CD4-positive, alpha-beta T cell treated with Interferon gamma for 1 hour (primary cell): ENCODE data around the gene SIVA1.
"Not testable (repeated sequence)": the region's sequence is repeated elsewhere in the genome, so short reads cannot be mapped to it uniquely, and the experiment has no call there.

Experiments
- DNase-seq: peaks from one replicate; pipeline ENCODE4 v3.0.0-alpha.2; 2020

SIVA1 gene

DNA sequence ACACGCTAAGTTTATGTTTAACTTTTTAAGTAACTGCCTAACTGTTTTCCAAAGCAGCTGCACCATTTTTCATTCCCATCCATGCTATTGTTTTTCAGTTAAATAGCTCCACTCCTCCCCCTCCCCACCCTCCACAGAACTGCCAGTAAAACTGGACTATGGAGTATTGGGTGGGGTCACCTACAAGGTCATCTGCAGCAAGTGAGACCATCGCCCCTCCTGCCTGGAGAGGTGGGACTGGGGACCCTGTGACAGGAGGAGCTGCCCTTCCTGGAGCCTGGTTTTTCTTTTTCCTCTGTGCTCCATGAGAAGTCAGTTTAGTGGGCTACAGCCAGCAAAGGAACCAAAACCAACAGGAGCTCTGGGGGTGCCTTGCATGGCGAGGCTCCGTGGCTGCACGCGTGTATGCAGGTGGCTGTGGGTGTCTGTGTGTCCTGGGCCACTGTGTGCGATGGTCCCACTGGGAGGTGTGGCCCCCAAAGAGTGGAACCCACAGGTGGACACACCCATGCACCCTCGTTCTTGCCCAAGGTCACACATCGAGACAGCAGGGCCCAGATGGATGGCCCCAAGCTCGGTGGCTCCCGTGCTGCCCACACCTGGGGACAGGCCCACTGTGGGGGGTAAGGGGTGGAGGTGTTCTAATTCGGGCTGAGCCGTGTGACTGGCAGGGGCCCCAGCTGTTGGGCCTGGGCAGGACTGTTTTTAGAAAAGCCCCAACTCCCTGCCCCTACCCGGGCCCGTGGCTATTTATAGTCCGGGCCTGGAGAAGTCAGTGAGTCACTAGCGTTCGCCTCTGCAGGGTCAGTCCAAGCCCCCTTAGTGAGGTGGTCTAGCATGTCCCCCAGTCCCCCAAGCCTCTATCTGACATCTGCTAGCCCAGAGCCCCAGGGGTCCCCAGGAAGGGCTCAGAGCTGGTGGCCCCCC, 31.2 kb upstream of the SIVA1 start:
- no peak for DNase-seq

DNA sequence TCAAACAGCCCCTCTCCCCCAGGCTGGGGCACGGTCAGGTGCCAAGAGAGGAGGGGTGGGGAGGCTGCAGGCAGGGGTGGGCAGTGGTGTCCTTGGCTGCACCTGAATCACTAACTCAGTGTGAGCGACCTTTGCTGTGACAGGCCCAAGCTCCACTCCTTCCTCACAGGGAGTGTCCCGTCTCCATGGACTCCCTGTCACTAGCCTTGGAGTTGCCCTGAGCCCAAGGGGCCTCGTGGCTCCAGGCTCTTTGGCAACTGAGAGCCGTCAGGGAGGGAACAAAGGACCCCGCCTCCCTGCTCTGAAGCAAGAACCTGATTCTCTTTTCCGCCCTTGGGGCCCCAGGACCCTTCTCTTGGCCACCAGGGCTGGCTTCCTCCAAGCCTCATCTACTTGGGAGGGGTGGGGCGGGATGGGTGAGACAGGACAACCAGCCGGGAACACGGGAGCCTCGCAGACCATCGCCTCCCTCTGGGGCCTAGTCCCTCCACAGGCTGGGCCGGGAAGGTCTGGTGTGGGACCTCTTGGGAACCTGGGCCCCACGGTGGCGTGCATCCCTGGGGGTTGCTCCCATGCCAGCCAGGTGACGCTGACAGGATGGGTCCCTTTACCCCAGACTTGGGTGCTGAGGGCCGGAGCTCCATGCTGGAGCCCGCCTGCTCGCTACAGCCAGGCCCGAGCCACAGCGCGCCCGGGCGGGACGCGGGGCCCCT, 29.9 kb upstream of the SIVA1 start:
- DNase-seq, result no peak

DNA sequence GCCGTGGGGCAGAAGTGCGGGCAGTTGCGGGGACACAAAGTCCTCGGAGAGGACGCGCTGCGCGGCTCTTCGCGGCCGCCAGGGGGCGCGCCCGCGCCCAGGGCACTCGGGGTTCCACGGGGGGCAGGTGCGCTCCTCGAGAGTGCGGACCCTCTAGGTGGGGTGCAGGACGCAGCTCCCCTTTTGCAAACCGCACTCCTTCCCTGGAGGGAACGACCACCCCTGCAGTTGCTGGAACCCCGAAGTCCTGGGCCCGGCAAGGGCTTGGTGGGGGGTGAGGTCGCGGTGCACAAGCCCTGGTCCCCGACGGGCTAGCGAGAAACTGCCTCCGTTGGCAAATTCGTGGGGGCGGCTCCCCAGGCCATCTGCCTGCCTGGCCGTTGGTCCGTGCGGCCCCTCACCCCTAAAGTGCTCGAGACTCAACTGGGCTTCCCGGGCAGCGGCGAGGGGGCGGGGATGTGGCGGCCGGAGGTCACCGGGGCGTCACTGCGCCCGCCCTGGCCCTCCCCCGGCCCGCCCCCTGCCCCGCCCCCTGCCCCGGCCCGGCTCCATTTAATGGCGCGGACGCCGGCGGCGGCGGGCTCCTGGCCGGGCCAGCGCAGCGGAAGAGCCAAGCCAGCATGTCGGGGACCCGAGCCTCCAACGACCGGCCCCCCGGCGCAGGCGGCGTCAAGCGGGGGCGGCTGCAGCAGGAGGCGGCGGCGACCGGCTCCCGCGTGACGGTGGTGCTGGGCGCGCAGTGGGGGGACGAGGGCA, 29.1 kb upstream of the SIVA1 start, which contains the start of gene ADSS1:
Gene ADSS1 (plus strand): TSS at position 579 of the 756 bp plus-strand sequence. CDS start 42 bp downstream, at position 621.
- DNase-seq, result peak; percentile 52

DNA sequence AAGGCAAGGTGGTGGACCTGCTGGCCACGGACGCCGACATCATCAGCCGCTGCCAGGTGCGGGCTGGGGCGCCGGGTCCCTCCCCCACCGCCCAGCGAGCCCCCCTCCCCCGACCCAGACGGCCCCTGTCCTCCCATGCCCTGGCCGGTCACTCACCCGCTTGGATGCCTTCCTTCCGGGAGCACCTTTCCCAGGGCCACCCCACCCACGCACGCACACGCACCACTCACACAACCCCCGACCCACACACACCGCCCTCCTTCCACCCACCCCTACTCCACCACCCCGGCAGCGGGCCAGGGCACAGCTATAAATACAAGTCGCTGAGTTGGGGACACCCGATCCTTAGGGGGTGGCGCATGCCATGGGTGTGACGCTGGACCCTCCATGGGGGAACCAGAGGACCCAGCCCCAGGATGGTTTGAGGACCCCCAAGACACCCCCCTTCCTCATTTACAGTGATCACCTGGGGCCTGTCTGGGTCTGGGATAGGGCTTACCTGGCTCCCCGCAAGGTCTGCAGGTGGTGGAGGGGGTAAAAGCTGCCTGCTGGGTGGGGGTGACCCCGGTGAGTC, 28.5 kb upstream of the SIVA1 start:
- DNase-seq, result no peak

DNA sequence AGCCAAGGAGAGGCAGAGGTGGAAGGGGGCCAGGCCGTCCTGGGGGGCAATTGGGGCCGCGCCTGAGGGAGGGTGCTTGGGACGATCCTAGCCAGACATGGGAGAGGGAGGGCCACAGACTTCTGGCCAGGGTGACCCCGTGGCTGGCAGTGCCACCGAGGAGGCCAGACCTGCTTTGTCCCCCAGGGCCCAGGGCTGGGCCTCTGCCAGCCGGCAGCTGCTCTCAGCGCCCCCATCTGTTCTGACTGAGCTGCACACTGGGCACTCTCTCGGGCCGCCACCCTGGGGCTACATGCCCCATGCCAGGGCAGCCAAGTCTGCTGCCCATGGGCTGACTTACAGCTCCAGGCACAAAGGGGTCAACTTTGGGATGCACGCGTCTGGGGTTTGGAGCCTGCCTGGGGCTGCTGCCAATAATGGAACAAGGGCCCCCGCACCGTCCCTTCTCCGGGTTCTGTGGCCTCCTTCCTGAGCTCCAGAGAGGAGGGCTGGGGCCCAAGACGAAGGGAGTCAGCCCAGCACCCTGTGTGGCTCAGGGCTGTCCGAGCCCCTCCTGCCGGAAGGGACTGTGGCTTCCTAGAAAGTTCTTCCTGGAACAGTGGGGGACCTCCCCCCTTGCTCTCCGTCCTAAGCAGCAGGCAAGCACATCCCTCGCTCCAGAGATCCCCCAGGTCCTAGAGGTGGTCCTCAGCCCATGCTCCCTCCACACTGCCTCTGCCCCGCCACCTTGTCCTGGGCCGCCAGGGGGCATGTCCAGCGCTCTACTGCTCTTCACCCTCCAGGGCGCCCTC, 27.8 kb upstream of the SIVA1 start:
- no peak for DNase-seq

DNA sequence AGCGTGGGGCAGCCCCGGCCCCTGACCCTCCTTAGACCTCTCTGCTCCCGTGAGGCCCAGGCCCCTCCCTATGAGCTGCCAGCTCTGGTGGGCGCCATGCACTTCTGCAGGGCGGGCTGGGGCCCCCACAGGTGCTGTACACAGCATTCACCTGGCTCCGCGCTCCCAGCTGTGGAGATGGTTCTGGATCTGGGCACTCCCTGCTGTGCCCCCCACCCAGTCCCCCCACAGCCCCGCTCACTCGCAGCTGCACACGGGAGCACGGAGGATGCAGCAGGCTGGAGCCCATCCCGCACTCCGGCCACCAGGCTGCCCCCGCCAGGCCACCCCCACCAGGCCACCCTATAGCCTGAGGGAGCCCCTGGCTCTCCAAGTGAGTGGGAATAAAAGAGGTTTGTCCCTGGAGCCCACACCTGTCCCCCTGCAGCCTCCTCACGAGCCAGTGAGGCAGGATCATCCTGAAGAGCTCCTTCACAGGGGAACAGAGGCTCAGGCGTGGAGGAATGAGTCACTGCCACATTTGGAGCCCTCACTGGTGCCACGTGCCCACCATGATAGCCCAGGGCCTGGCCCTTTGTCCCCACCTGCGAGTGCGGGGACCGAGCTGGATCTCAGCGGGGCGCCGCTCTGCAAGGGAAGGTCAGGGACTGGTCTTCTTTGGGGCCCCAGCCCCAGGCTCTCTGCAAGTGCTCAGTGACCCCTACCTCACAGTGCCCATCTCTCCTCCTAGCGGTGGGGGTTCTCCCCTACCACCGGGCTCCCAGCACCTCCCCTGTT, 27.0 kb upstream of the SIVA1 start:
- DNase-seq, result no peak

DNA sequence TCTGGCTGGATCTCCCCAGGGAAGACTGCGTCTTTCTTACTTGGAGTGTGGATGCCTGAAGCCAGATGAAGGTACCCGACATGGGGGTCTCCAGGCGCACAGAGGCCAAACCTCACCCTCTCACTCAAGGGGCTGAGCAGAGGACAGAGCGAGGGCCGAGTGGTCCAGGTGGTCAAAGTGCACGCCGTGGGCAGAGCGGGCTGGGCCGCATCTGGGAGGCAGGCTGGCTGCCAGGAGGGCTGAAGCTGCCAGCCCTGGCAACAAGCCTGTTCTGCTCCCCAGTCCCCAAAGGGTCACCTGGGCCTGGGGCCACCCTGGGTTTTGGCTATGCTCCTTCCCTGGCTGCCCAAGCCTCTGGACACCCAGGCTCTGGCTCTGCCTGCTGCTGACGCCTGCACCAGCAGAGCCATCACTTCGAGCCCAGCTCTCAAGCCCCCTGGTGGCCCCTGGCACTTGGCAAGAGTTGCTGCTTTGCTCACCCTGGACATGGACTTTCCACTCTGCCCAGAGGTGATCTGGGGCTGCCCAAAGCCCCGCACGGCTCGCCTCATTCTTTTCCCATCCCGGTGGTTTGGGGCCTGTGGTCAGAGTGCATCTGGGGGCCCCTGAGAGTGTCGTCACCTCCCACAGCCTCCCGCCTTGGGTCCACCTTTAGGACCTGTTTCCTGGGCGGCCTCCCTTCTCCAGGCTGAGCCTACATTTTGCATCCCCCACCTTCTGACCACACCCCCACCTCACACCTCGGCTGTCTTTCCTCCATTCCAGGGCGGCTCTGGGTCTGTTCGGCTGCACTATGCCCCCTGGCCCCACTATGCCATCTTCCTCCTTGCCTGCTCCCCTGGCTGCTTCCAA, 26.1 kb upstream of the SIVA1 start:
- DNase-seq, result no peak

DNA sequence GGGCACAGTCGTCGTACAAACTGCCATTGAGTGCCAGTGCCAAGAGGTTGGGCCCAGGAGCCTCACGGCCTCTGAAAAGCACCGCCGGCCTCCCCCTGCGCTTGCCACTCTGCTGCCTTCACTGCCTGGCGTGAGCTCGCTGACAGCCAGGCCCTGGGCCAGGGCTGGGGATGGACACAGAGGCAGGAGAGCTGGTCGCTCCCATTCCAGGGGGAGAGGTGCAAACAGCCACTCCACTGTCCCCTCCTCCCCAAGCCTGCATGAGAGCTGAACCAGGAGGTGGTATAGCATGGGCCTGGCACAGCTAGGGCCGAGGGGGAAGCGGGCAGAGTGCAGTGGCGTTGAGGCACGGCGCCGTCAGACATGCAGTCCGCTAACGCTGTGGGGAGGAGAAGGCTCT, 24.3 kb upstream of the SIVA1 start:
- DNase-seq, result no peak

DNA sequence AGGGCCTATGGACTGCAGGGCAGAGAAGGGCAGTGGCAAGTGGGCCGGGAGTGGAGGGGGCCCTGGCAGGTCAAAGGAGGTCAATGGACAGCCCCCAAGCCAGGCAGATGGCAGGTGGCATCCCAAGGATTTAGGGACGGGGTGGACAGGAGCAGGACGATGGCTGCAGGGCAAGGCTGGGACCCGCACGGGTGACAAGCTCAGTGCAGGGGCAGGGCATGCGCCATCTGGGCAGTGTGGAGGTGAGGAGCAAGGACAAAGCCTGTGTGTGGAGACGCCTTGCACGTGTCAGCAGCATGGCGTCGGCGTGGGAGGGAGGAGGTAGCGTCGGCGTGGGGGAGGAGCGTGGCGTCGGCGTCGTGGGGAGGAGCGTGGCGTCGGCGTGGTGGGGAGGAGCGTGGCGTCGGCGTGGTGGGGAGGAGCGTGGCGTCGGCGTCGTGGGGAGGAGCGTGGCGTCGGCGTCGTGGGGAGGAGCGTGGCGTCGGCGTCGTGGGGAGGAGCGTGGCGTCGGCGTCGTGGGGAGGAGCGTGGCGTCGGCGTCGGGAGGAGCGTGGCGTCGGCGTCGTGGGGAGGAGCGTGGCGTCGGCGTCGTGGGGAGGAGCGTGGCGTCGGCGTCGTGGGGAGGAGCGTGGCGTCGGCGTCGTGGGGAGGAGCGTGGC, 23.6 kb upstream of the SIVA1 start:
- DNase-seq, result not testable (repeated sequence)

DNA sequence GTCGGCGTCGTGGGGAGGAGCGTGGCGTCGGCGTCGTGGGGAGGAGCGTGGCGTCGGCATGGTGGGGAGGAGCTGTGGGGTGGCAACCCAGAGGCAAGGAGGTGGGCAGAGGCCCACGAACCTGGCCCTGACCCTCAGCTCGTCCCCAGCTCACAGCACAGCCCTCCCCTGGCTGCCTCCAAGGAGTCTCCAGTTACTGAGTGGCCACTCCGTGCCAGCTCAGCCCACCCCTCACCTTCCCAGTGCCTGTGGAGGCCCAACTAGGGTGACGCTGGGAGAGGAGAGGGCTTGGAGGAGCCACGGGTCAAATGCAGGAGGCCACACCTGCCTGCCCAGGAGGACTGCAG, 23.1 kb upstream of the SIVA1 start:
- DNase-seq, result no peak

DNA sequence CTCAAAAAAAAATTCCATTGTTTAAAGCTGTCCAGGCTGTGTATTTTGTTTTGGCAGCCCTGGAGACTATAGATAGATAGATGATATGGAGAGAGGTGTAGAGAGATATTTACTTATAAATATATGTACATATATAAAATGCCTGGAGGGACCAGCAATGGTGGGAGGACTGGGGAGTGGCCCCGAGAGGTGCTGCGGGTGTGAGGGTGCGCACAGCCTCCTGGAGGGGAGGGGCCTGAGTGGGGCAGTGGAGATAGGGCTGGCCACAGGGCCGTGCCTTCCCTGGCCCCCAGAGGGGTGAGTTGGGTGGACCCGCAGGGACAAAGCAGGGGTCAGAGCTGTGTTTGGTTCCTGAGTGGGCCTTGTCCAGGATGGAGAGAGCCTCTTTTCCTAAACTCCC, 22.5 kb upstream of the SIVA1 start:
- no peak for DNase-seq

DNA sequence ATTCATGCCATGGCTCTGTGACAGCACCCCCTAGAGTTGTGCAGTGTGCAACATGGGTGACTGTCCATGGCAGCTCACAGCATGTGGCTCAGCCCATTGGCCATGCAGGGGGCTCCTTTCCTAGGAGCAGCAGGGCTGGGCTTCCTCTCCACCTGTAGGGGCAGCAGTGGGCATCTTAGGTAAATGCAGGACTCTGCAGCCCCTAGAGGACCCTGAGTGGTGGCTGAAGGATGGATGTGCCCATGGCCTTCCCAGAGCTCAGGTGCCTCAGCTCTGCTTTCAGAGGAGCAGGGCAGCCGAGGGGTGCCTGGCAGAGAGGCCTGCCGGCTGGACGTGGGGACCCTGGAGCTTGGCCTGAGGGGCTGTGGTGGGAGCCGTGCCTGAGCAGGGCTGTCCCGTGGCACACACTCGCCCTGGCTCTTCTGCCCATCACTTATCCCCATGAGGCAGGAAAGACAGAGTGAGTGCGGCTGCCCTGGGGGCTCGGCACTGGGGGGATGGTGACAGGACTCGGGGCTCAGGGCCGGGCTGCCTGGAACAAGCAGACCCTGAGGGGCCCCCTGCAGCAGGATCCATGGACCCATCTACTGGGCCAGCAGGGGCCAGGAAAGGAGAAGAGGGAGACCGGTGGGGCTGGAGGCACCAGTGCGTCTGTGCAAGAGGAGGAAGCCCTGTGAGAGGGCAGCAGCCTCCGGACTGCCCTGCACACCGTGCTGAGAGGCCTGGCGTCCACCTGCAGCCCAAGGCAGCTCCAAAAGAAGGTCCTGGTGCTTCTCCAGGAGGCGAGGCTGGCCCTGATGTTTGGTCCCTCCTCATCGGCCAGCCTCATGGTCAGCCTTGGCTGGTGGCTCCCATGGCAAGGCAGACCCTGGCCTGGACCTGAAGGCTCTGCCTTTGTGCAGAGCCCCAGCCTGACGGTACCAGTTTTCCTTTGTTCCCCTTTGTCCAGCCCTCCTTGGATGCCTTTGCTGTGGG, 21.3 kb upstream of the SIVA1 start:
- DNase-seq, result no peak

DNA sequence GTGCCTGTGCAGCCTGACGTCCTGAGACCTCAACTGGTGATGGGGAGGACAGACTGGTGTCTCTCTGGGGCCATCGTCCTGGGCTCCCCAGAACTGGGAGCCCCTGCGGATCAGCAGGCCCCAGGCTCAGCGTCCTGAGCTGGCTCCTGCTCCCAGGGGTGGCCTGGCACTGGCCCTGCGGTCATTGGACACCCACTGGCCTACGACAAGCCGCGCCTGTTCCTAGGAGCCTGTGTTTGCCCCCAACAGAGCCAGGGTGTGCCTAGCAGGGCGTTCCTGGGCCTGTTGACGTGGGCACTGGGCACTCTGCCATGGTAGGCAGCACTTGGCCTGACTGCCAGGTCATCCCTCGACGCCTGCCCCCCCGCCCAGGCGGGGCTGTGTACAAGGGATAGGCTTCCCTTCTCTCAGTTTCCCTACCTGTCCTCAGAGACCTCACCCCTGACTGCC, 20.6 kb upstream of the SIVA1 start:
- DNase-seq, result no peak

DNA sequence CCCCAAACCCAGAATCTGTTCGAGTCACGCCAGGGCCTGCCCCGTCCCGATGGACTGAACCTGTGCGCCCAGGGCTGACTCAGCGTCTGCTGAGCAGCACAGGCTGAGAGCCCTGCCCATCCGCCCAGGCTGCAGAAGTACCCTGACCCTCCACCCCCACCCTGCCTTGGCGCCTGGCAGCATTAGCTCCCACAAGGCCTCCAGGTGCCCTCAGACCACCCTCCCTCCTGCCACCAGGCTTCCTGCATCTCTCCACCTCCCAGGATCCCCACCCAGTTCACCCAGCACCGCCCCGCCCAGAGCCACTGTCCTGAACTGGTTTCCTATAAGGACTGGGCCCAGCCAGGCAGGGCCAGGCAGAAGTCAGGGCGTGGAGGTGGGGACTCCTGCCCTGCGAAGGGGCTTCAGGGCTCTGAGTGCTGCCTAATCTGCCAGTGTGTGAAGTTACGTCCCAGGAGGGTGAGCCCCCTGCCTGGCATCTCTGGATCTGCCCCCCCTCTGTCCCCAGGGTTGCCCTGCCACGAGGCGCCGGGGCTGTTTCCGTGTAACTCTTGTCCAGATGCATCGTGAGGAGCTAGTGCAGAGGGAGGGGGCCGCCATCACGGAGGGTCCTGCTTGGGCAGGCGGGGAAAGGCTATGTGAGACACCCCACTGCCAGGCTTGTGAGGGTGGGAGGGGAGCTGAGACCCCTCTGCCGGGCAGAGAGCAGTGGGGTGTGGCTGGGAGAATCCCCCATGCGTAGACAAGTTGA, 19.8 kb upstream of the SIVA1 start:
- DNase-seq, result no peak

DNA sequence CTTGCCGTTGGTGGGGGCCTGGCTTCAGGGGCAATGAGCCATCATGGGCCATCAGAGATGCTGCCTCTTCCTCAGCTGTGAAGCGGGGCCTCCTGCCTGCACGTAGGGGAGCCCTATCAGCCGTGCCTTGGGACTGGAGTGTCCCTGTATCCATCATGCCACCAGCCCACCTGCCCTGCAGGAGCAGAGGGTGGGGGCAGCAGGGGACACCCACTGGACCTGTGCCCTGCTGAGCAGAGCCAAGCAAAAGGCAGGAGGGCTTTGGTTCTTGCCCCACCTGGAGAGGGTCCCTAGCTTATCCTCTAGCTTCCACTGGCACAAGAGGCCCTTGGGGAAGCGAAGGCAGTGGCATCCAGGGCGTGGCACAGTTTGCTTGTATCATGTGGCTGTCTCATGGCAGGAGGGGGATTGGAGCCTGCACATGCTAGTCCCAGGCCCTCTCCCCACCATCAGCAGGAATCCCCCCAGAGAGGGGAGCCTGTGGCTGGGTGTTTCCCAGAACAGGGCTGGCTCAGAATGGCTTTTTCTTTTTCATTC, 18.8 kb upstream of the SIVA1 start:
- DNase-seq, result no peak

DNA sequence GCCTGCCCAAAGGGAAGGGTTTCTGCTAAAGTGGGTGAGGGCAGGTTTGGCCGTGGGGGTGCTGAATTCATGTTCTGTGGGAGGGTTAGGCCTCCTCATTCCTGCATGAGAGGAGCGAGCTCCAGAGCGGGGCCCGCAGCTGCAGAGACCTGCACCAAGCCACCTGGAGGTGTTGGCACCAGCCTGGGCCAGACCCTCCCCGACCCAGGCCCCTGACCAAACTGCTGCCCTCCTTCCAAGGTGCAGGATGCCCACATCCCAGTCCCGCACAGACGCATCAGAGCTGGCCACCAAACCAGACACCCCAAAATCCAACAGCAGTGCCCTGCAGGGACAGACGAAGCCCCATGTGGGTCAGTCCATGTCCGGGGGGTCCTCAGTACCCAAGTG, 18.4 kb upstream of the SIVA1 start:
- no peak for DNase-seq

DNA sequence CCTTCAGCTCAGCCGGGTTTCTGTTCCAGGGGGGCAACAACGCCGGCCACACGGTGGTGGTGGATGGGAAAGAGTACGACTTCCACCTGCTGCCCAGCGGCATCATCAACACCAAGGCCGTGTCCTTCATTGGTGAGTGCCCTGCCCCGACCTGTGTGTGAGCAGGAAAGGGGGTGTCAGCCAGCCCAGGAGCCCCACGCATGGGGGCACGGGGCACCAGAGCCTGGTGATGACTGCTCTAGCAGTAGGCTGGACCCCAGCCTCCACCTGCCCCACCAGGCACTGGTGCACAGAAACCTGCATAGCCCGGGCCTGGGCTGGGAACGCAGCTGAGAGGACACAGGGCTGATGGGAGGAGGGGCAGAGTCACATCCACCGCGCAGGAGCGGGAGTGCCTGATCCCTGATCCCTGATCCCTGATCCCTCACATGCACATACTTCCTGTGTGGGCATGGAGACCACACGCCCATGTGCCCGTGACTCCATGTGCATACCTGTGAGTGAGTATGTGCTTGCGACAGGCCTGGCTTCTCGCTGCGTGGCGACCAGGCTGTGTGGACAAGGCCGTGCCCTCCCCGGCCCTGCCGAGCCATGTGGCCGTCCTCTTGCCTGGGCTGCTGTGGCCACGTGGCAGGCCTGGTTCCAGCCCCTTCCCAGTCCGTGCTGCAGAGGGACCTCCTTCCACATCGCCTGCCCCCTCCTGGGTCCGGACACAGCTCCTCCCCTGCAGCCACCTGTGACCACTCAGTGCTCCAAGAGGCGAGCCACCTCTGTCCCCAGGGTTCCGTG, 17.8 kb upstream of the SIVA1 start:
- no peak for DNase-seq
